GM12878 (cell line): ENCODE measurements around the gene MAP7. TPM values are rescaled to one million over a fixed set of nuclear protein-coding genes. Genes with fewer than 3 reads are reported as not detected.

Experiments used
- ATAC-seq: fragments of 200-7000 bp; cut with Tn5 transposase; 3 replicates; pipeline ENCODE4 v1.9.1; 2020; ENCODE audit warnings: mild to moderate bottlenecking, moderate library complexity
- BruUV-seq: library from RNA; stranded (reverse); fragments of 400-500 nt; replicated peaks from 2 replicates; lab custom pipeline; 2021; lab: Mats Ljungman, UMichigan
- CTCF ChIA-PET: fragments of 300-600 bp; sonication (Branson Sonifier 250); formaldehyde crosslinking; extraction: SDS; loops from one replicate; lab custom pipeline; 2021; ENCODE audit warnings: inconsistent platforms; lab: Yijun Ruan, JAX
- POLR2A ChIA-PET: fragments of 350-600 bp; formaldehyde crosslinking; extraction: SDS; loops from one replicate; lab custom pipeline; 2021; ENCODE audit warnings: inconsistent platforms; lab: Charles Lee
- RAD21 ChIA-PET: fragments of 300-600 bp; sonication (Branson Sonifier 250); formaldehyde crosslinking; loops from one replicate; lab custom pipeline; 2023; ENCODE audit warnings: antibody characterized with exemption; ENCODE audit not compliant: unreplicated experiment; lab: Charles Lee
- SMC1A ChIA-PET: fragments of 300-600 bp; sonication (Branson Sonifier 250); formaldehyde crosslinking; loops from one replicate; lab custom pipeline; 2023; ENCODE audit not compliant: unreplicated experiment, uncharacterized antibody; lab: Charles Lee
- DNase-seq: peaks from one replicate; pipeline ENCODE4 v3.0.0-alpha.2; 2011; ENCODE audit warnings: low read depth, low spot score
- FAIRE-seq: peaks from 3 replicates; lab custom pipeline; 2011; peaks lifted over from hg19 to GRCh38; lab: Jason Lieb, UNC
- H2AFZ ChIP-seq: 2 replicates; pipeline ENCODE4 v1.6.0; 2011; ENCODE audit warnings: low read depth, low read length, control low read depth; ENCODE audit not compliant: control insufficient read depth
- H3K27ac ChIP-seq: 2 replicates; pipeline ENCODE4 v1.5.1; 2011; ENCODE audit warnings: control low read depth; ENCODE audit not compliant: control insufficient read depth, insufficient read depth
- H3K27me3 ChIP-seq, 2 experiments: replicated peaks in 1 of 2; 2 replicates each; pipeline versions ENCODE4 v1.6.0 to v1.6.1; 2011; ENCODE audit warnings: low read length in 1 of 2; ENCODE audit not compliant: control insufficient read depth in 2 of 2, insufficient read depth in 2 of 2
- H3K36me3 ChIP-seq, 2 experiments: 2 replicates each; pipeline ENCODE4 v1.5.1; 2011; ENCODE audit warnings: low read length in 1 of 2; ENCODE audit not compliant: control insufficient read depth in 2 of 2, insufficient read depth in 2 of 2
- H3K4me1 ChIP-seq: 2 replicates; pipeline ENCODE4 v1.6.1; 2011; ENCODE audit warnings: mild to moderate bottlenecking, low read length, moderate library complexity, mixed read lengths; ENCODE audit not compliant: control insufficient read depth, insufficient read depth
- H3K4me2 ChIP-seq: 2 replicates; pipeline ENCODE4 v1.6.0; 2011; ENCODE audit warnings: control low read depth; ENCODE audit not compliant: control insufficient read depth, insufficient read depth
- H3K4me3 ChIP-seq: fragments of 200-600 bp; sonication (generic); 2 replicates; pipeline ENCODE4 v1.5.1; 2016
- H3K79me2 ChIP-seq: 2 replicates; pipeline ENCODE4 v1.6.0; 2011; ENCODE audit warnings: low read length; ENCODE audit not compliant: control insufficient read depth, insufficient read depth
- H3K9ac ChIP-seq: 2 replicates; pipeline ENCODE4 v1.8.0; 2011; ENCODE audit warnings: low read length, control low read depth, mixed read lengths; ENCODE audit not compliant: control insufficient read depth, insufficient read depth
- H3K9me3 ChIP-seq: replicated peaks from 3 replicates; pipeline ENCODE4 v1.5.1; 2011; ENCODE audit warnings: mild to moderate bottlenecking, low read length; ENCODE audit not compliant: control insufficient read depth, insufficient read depth
- H4K20me1 ChIP-seq: 2 replicates; pipeline ENCODE4 v1.6.0; 2011; ENCODE audit not compliant: control insufficient read depth, insufficient read depth
- BCL11A ChIP-seq: IDR thresholded peaks from 2 replicates; pipeline ENCODE4 v1.6.1; 2011; ENCODE audit warnings: low read depth, low read length
- BRCA1 ChIP-seq: IDR thresholded peaks from 2 replicates; pipeline ENCODE4 v1.6.1; 2011; ENCODE audit warnings: low read depth, low read length, improper control_type of control experiment
- CBFB ChIP-seq: IDR thresholded peaks from 2 replicates; pipeline ENCODE4 v1.6.1; 2016; ENCODE audit warnings: antibody characterized with exemption, low read depth
- CHD2 ChIP-seq: IDR thresholded peaks from 2 replicates; pipeline ENCODE4 v1.6.1; 2011; ENCODE audit warnings: low read depth, low read length, improper control_type of control experiment, borderline replicate concordance
- CREB1 ChIP-seq: IDR thresholded peaks from 2 replicates; pipeline ENCODE4 v1.6.1; 2012; ENCODE audit warnings: low read depth, mild to moderate bottlenecking, inconsistent platforms
- E2F8 ChIP-seq: fragments of 450-650 bp; IDR thresholded peaks from 2 replicates; pipeline ENCODE4 v1.6.1; 2018; ENCODE audit warnings: mild to moderate bottlenecking, low read depth, moderate library complexity; ENCODE audit not compliant: partially characterized antibody
- EZH2 ChIP-seq: IDR thresholded peaks from 2 replicates; pipeline ENCODE4 v1.6.1; 2012; ENCODE audit warnings: low read depth, mild to moderate bottlenecking, control low read depth, inconsistent platforms, low read length, borderline replicate concordance; ENCODE audit not compliant: control insufficient read depth
- FOXK2 ChIP-seq: fragments of 450-650 bp; IDR thresholded peaks from 2 replicates; pipeline ENCODE4 v1.6.1; 2017; ENCODE audit warnings: mild to moderate bottlenecking, moderate library complexity
- HDAC2 ChIP-seq: fragments of 200-600 bp; sonication (generic); IDR thresholded peaks from 2 replicates; pipeline ENCODE4 v1.6.1; 2017
- IKZF2 ChIP-seq, 2 experiments: fragments of 450-650 bp; IDR thresholded peaks; 2 replicates each; pipeline ENCODE4 v1.6.1; 2017; ENCODE audit warnings: mild to moderate bottlenecking in 2 of 2, moderate library complexity in 2 of 2
- MYB ChIP-seq: fragments of 150-350 bp; IDR thresholded peaks from 2 replicates; pipeline ENCODE4 v1.6.1; 2014; ENCODE audit warnings: mild to moderate bottlenecking, low read depth, low read length, borderline replicate concordance
- NR2C2 ChIP-seq: IDR thresholded peaks from 2 replicates; pipeline ENCODE4 v1.6.1; 2011; ENCODE audit warnings: borderline replicate concordance, low read depth; ENCODE audit not compliant: control insufficient read depth, insufficient read length
- SMC3 ChIP-seq: IDR thresholded peaks from 2 replicates; pipeline ENCODE4 v1.6.1; 2011; ENCODE audit warnings: low read length, improper control_type of control experiment, borderline replicate concordance
- SREBF1 ChIP-seq: IDR thresholded peaks from 2 replicates; pipeline ENCODE4 v1.6.1; 2012; ENCODE audit warnings: mild to moderate bottlenecking, low read length
- SRF ChIP-seq, 2 experiments: IDR thresholded peaks; 2 replicates each; pipeline ENCODE4 v1.6.1; 2011; ENCODE audit warnings: low read depth in 2 of 2, low read length in 2 of 2, mild to moderate bottlenecking in 1 of 2, moderate library complexity in 1 of 2
- TARDBP ChIP-seq: IDR thresholded peaks from 2 replicates; pipeline ENCODE4 v1.6.1; 2016; ENCODE audit warnings: borderline replicate concordance
- TCF12 ChIP-seq: IDR thresholded peaks from 2 replicates; pipeline ENCODE4 v1.6.1; 2011; ENCODE audit warnings: low read depth, mild to moderate bottlenecking, low read length
- ZBTB4 ChIP-seq: fragments of 450-650 bp; formaldehyde crosslinking; IDR thresholded peaks from 2 replicates; pipeline ENCODE4 v1.4.0; 2022; ENCODE audit warnings: mild to moderate bottlenecking, moderate library complexity
- WGBS: methylation state at CpG from one replicate; pipeline ENCODE4 v1.1.6; 2016; ENCODE audit warnings: low lambda C conversion rate; ENCODE audit not compliant: insufficient replicate concordance, insufficient coverage; ENCODE audit errors: missing lambda C conversion rate; 5-methylcytosine and 5-hydroxymethylcytosine counted together
- in situ Hi-C: fragments of 300-500 bp; cut with MboI; formaldehyde crosslinking; loops from 9 replicates; pipeline ENCODE4 v1.14.3; 2018; ENCODE audit warnings: mixed read lengths
- intact Hi-C: fragments of 100-400 bp; cut with micrococcal nuclease; formaldehyde crosslinking; loops from one replicate; pipeline ENCODE4 v1.14.2; 2022; ENCODE audit not compliant: unreplicated experiment
- polyA plus RNA-seq, 11 experiments: library from polyadenylated mRNA; depleted of rRNA in 4 of 11; unstranded in 6 of 11; stranded (reverse) in 5 of 11; fragments of >200 nt; fragmentation: Nextera tagmentation in 4 of 11; fragmentation: Illumina TruSeq in 1 of 11; extraction: Ambion mirVana in 4 of 11; extraction: Trizol in 1 of 11; gene quantifications; 1 replicate in 1 of 11; 2 replicates in 10 of 11; pipeline versions ENCODE4 v1.2.1 to v1.2.3, GENCODE V29; 2011 to 2016; ENCODE audit warnings: inconsistent platforms in 2 of 11, missing spikeins in 2 of 11, low read depth in 1 of 11
- total RNA-seq, 4 experiments: library from RNA; depleted of rRNA in 3 of 4; stranded (reverse); fragments of >200 nt in 3 of 4; fragmentation: Illumina TruSeq in 1 of 4; extraction: Trizol in 1 of 4; gene quantifications; 2 replicates each; pipeline versions ENCODE4 v1.2.1 to v1.2.3, GENCODE V29; 2013 to 2021
- TF ChIP-seq, protein P1 (sequence below): fragments of 450-650 bp; IDR thresholded peaks from 2 replicates; pipeline ENCODE4 v1.6.1; 2017; ENCODE audit warnings: borderline replicate concordance

MAP7 gene
- total and polyA plus RNA-seq, 10 of the 15 experiments (the other 5 are each of a cell fraction or from before 2014, with no cell fraction given): 0.04 to 0.17 (median 0.08) TPM; not detected in 2

GRCh38 chr6:136411025-136411325 lies 139.2 kb downstream of the MAP7 start:
- ChIA-PET RAD21 (no interaction called here), CTCF (no interaction called here)
- TF ChIP-seq SRF (IDR thresholded peaks at IDR 0.05; ENCODE audit: low read depth in 2 of 2, low read length in 2 of 2) (no peak), ZBTB4 (CRISPR knock-in tag) (no peak), TCF12 (no peak), E2F8 (no peak), CBFB (no peak), NR2C2 (no peak), HDAC2 (no peak), MYB (no peak), TARDBP (no peak), EZH2 (no peak), SMC3 (no peak), BCL11A (no peak), SREBF1 (no peak), CREB1 (no peak), FOXK2 (no peak), IKZF2 (IDR thresholded peaks at IDR 0.05) (no peak), CHD2 (no peak), BRCA1 (no peak)
- TF ChIP-seq, protein P1, sequence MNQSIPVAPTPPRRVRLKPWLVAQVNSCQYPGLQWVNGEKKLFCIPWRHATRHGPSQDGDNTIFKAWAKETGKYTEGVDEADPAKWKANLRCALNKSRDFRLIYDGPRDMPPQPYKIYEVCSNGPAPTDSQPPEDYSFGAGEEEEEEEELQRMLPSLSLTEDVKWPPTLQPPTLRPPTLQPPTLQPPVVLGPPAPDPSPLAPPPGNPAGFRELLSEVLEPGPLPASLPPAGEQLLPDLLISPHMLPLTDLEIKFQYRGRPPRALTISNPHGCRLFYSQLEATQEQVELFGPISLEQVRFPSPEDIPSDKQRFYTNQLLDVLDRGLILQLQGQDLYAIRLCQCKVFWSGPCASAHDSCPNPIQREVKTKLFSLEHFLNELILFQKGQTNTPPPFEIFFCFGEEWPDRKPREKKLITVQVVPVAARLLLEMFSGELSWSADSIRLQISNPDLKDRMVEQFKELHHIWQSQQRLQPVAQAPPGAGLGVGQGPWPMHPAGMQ: no peak

More at GRCh38 chr6:136411025-136411325, 139.2 kb downstream of the MAP7 start:
- 0% methylated on average over 1 of the region's 1 CpG for WGBS
- Histone ChIP-seq H3K79me2 (no peaks in the 10 kb centered on the region), H3K4me3 (no peak overlapping the region), H3K27ac (no peak overlapping the region), H3K9ac (no peak overlapping the region), H3K4me1 (peaks cover 3% of the 10 kb centered on the region; the same call in 1 of the 2 replicates), H3K4me2 (no peak overlapping the region), H3K36me3 (no peaks in the 10 kb centered on the region), H2AFZ (no peak overlapping the region), H3K27me3 (no peaks in the 10 kb centered on the region), H3K9me3 (no peaks in the 10 kb centered on the region), H4K20me1 (no peaks in the 10 kb centered on the region)
- FAIRE-seq: no peak
- in situ Hi-C loops: no loop called here
- DNase-seq: no peak
- ATAC-seq: no peak
- no TSS peak for BruUV-seq
- ChIA-PET POLR2A (interaction anchor here (0.7 kb wide), 1 partner anchor 24 kb away, joined by 4 read pairs; no protein-coding TSS in a partner anchor), SMC1A (no interaction called here)
- intact Hi-C loops: no loop called here
